Measurements from ENCODE around the gene KCNJ11.
A peak's percentile ranks its signal among the peaks of the same experiment; 100 is the strongest.

Gene KCNJ11

GRCh38 chr11:17387254-17387653 is 1.2 kb downstream of the KCNJ11 start:
- TF ChIP-seq TAF1 (IDR thresholded peaks at IDR 0.05; ENCODE audit: borderline replicate concordance, low read depth, low read length): no peak
- no peak for TF ChIP-seq POLR2AphosphoS5 (IDR thresholded peaks at IDR 0.05; ENCODE audit: low read depth, low read length)
- TF ChIP-seq POLR2A (IDR thresholded peaks at IDR 0.05; ENCODE audit: low read depth, low read length): no peak
- FAIRE-seq: no peak

DNA sequence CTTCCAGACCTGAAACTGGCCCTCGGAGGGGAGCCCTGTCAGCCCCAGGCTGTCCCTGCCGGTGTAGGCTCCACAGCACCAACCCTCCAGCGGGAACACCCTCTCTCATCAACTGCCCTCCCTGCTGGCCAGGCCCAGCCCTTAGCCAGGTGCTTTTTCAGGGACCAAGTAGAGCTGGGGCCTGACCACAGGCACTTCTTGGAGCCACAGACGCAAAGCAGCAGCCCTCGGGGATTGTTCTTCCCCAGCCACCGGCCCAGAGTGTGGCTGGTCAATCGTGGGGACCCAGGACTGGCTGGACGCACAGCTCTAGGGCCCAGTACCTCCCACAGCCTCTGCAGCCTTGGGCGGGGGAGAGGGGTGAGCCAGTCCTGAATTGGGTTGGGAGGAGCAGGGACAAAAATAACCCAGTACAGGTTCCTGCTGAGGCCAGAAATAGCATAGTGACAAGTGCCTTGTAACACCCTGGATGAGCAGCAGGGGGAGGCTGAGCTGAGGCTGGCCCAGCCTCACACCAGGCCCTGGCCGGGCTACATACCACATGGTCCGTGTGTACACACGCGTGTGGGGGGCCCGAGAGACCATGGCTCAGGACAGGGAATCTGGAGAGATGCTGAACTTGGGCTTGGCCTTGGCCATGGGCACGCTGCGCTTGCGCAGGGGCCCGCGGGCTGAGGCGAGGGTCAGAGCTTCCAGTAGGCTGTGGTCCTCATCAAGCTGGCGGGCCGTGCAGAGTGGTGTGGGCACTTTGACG is 2.0 kb downstream of the KCNJ11 start:
- TF ChIP-seq TAF1 (IDR thresholded peaks at IDR 0.05; ENCODE audit: borderline replicate concordance, low read depth, low read length) (no peak), POLR2AphosphoS5 (IDR thresholded peaks at IDR 0.05; ENCODE audit: low read depth, low read length) (no peak), POLR2A (IDR thresholded peaks at IDR 0.05; ENCODE audit: low read depth, low read length) (no peak)
- FAIRE-seq (peak; percentile 93), DNase-seq (ENCODE audit: insufficient read length) (no peak)

More at GRCh38 chr11:17387254-17387653, 1.2 kb downstream of the KCNJ11 start:
- DNase-seq (ENCODE audit: insufficient read length): no peak

GRCh38 chr11:17385926-17386325 is 2.5 kb downstream of the KCNJ11 start:
- DNase-seq (ENCODE audit: insufficient read length) (no peak), FAIRE-seq (no peak)
- TF ChIP-seq TAF1 (IDR thresholded peaks at IDR 0.05; ENCODE audit: borderline replicate concordance, low read depth, low read length): no peak
- no peak for TF ChIP-seq POLR2A (IDR thresholded peaks at IDR 0.05; ENCODE audit: low read depth, low read length)
- TF ChIP-seq POLR2AphosphoS5 (IDR thresholded peaks at IDR 0.05; ENCODE audit: low read depth, low read length): no peak

DNA sequence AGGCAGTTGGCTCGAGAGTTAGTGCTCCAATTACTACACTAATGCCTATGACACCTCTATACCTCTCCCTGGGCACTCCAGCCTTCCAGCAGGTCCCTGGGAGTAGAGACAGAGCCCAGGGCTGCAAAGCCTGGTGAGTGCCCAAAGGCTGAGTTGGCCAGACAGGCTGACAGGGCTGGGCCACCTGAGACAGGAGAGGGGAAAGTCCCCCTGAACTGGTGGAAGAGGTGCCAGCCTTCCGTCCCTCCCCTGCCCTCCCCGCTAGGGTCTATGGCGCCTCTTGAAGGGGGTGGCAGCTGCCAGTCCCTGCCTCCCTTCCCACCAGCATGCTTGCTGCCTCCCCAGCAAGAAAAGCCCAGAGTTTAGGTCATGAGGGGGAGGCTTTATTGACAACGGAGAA is 3.0 kb downstream of the KCNJ11 start:
- DNase-seq (ENCODE audit: insufficient read length): no peak
- no peak for FAIRE-seq
- TF ChIP-seq TAF1 (IDR thresholded peaks at IDR 0.05; ENCODE audit: borderline replicate concordance, low read depth, low read length): no peak
- TF ChIP-seq POLR2AphosphoS5 (IDR thresholded peaks at IDR 0.05; ENCODE audit: low read depth, low read length): no peak
- no peak for TF ChIP-seq POLR2A (IDR thresholded peaks at IDR 0.05; ENCODE audit: low read depth, low read length)

DNA sequence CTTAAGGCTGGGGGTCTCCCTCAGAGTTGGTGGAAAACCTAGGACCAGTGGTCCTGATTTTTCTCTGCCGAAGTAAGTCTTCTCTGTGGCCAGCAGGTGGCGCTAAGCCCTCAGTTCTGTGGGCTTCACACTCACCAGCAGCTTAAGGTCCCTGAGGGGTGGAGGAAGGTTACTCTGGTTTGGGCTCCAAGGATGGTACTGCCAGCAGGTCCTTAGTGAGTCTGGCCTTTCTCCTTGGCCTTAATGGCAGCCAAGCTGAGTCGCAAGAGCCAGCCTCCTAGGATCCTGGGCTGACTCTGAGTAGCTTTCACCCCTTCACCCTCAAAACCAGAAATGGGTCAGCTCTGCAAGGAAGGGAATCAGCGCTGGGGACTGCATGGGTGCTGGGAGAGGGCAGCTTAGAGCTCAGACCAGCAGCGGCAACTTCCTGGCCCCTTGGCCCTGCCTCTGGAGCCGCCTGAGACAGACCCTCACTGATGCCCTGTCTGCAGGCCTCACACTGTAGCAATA is 4.4 kb downstream of the KCNJ11 start:
- no peak for TF ChIP-seq TAF1 (IDR thresholded peaks at IDR 0.05; ENCODE audit: borderline replicate concordance, low read depth, low read length)
- no peak for TF ChIP-seq POLR2AphosphoS5 (IDR thresholded peaks at IDR 0.05; ENCODE audit: low read depth, low read length)
- TF ChIP-seq POLR2A (IDR thresholded peaks at IDR 0.05; ENCODE audit: low read depth, low read length): no peak
- DNase-seq (ENCODE audit: insufficient read length): no peak
- FAIRE-seq: peak; percentile 94

DNA sequence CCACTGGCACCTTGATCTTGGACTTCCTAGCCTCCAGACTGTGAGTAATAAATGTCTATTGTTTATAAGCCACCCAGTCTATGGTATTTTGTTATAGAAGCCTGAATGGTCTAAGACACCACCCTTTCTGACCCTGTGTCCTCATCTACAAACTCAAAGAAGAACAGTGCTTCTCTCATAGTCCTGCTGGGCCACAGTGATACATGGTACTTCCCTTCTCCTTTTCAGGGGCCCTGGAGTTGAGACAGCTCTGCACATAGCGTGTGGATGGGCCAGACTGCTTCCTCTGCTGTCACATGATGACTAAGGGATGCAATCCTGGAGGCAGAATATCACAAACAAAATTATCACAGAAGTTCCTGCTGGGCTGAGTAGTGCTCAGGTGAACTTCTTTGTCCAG is 5.0 kb downstream of the KCNJ11 start:
- DNase-seq (ENCODE audit: insufficient read length) (no peak), FAIRE-seq (no peak)
- TF ChIP-seq POLR2A (IDR thresholded peaks at IDR 0.05; ENCODE audit: low read depth, low read length) (no peak), POLR2AphosphoS5 (IDR thresholded peaks at IDR 0.05; ENCODE audit: low read depth, low read length) (no peak), TAF1 (IDR thresholded peaks at IDR 0.05; ENCODE audit: borderline replicate concordance, low read depth, low read length) (no peak)

DNA sequence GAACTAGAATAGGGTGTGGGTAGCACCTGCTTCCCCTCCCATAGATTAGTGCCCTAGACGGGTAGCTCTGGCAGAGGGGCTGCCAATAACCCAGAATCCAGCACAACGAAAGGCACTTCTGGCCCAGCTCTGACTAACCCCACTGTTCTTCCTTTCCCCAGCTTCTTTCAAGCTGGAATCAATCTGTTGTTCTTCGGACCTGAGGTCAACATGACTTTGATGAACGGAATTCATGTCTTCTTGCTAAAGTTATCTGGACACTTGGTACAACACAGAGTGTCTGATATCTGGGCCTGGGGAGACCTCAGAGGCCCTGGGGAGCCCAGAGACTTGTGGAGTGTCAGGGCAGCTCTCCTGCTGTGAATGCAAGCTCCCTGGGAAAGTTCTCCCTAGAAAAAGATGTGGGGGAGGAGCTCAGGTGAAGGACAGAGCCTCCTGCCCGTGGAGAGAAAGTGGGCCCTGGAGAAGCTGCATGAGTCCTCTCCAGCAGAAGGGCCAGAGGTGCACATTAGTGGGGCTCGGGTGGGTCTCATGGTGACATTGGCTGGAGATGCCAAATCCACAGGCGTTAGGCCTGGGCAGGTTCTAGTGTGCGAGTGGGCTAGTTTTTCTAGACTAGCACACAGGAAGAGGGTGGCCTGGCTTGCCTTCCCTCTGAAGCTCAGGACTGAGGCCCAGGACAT is 6.3 kb downstream of the KCNJ11 start:
- no peak for FAIRE-seq
- TF ChIP-seq TAF1 (IDR thresholded peaks at IDR 0.05; ENCODE audit: borderline replicate concordance, low read depth, low read length): no peak
- no peak for TF ChIP-seq POLR2AphosphoS5 (IDR thresholded peaks at IDR 0.05; ENCODE audit: low read depth, low read length)
- TF ChIP-seq POLR2A (IDR thresholded peaks at IDR 0.05; ENCODE audit: low read depth, low read length): no peak
- DNase-seq (ENCODE audit: insufficient read length): no peak

GRCh38 chr11:17381156-17381555 is 7.3 kb downstream of the KCNJ11 start:
- FAIRE-seq (no peak), DNase-seq (ENCODE audit: insufficient read length) (no peak)
- TF ChIP-seq TAF1 (IDR thresholded peaks at IDR 0.05; ENCODE audit: borderline replicate concordance, low read depth, low read length) (no peak), POLR2A (IDR thresholded peaks at IDR 0.05; ENCODE audit: low read depth, low read length) (no peak), POLR2AphosphoS5 (IDR thresholded peaks at IDR 0.05; ENCODE audit: low read depth, low read length) (no peak)

DNA sequence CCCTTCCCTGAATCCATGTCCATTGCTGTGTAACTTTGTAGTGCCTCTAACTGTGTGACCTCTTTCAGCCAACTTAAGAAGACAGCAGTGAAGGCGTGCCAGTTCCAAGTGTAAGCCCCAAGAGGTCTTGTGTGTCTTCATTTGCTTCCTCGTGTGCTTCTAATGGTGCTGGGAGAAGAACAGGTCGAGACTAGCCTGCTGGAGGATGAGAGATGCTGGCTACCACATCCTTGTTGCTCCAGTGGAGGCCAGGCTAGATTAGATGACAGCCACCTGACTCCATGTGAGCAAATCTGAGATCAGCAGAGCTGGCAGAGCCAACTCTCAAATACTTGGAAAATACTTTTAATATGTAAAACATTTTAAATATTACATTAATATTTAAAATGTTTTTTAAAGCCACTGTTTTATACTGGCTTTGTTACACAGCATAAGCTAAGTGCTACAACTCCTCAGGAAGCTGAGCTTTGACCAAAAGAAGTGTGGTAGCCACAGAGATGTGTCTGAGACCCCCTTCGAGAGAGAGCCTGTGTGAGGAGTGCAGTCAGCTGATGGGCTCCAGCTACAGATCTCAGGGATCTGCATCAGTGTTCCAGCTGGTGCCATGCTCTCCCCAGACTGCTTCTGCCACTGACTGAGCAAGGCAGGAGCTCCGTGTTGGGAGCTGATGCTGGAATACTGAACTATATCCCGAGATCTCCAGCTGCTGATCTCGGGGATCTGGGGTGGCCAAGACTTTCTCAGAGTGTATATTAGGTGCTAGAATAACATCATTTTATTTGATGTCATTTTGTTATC is 8.9 kb downstream of the KCNJ11 start:
- FAIRE-seq (no peak), DNase-seq (ENCODE audit: insufficient read length) (no peak)
- TF ChIP-seq POLR2AphosphoS5 (IDR thresholded peaks at IDR 0.05; ENCODE audit: low read depth, low read length): no peak
- TF ChIP-seq TAF1 (IDR thresholded peaks at IDR 0.05; ENCODE audit: borderline replicate concordance, low read depth, low read length): no peak
- TF ChIP-seq POLR2A (IDR thresholded peaks at IDR 0.05; ENCODE audit: low read depth, low read length): no peak

GRCh38 chr11:17378655-17379054 is 9.8 kb downstream of the KCNJ11 start:
- no peak for FAIRE-seq
- DNase-seq (ENCODE audit: insufficient read length): no peak
- TF ChIP-seq POLR2AphosphoS5 (IDR thresholded peaks at IDR 0.05; ENCODE audit: low read depth, low read length) (no peak), TAF1 (IDR thresholded peaks at IDR 0.05; ENCODE audit: borderline replicate concordance, low read depth, low read length) (no peak), POLR2A (IDR thresholded peaks at IDR 0.05; ENCODE audit: low read depth, low read length) (no peak)

DNA sequence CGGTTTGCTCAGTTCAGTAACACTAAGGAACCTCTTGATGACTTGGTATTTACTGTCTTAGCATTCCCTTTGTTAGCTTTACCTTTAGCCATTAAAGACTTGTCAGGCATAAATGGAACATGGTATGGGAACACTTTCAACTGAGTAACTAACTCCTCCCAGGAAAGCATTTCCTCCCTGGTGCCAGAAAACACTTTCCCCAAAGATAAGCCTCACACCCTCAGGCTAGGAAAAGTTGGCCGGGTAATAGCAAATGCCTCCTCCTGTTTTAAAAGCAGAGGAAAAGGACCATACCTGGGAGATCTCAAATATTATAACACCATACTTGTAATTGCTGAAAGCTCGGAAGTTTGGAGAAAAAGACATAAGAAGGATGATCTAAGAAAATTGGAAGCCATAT is 12.0 kb downstream of the KCNJ11 start:
- no peak for FAIRE-seq
- no peak for DNase-seq (ENCODE audit: insufficient read length)
- no peak for TF ChIP-seq TAF1 (IDR thresholded peaks at IDR 0.05; ENCODE audit: borderline replicate concordance, low read depth, low read length)
- TF ChIP-seq POLR2AphosphoS5 (IDR thresholded peaks at IDR 0.05; ENCODE audit: low read depth, low read length): no peak
- TF ChIP-seq POLR2A (IDR thresholded peaks at IDR 0.05; ENCODE audit: low read depth, low read length): no peak

All from GM12892 (cell line).